HepG2 (cell line): Measurements from ENCODE around the gene USF1. TPM values are rescaled to one million over a fixed set of nuclear protein-coding genes. Genes with fewer than 3 reads are reported as not detected.

Source experiments
- DZIP1 ChIP-seq: sonication (generic); formaldehyde crosslinking; IDR thresholded peaks from 2 replicates; pipeline ENCODE4 v1.5.0; 2020; ENCODE audit warnings: mild to moderate bottlenecking, missing genetic modification reagents
- KMT2B ChIP-seq: IDR thresholded peaks from 2 replicates; pipeline ENCODE4 v1.6.1; 2016; ENCODE audit warnings: missing genetic modification reagents, missing compliant biosample characterization
- NONO ChIP-seq, 2 experiments: fragments of 450-650 bp in 1 of 2; sonication (generic) in 1 of 2; formaldehyde crosslinking in 1 of 2; IDR thresholded peaks in 1 of 2; conservative IDR thresholded peaks in 1 of 2; 2 replicates each; pipeline versions ENCODE4 v1.6.1 to v1.8.0; 2017 to 2022; ENCODE audit warnings: mild to moderate bottlenecking in 1 of 2, missing genetic modification reagents in 1 of 2, moderate library complexity in 1 of 2
- NPAS2 ChIP-seq: sonication (generic); formaldehyde crosslinking; IDR thresholded peaks from 2 replicates; pipeline ENCODE4 v1.8.0; 2022; ENCODE audit warnings: mild to moderate bottlenecking, missing genetic modification reagents, borderline replicate concordance
- RFX5 ChIP-seq: IDR thresholded peaks from 2 replicates; pipeline ENCODE4 v1.6.1; 2011; ENCODE audit warnings: low read depth, low read length, improper control_type of control experiment
- SRSF1 ChIP-seq: fragments of 200-400 bp; formaldehyde crosslinking; optimal IDR thresholded peaks from 2 replicates; pipeline ENCODE3; 2017; ENCODE audit warnings: mild to moderate bottlenecking, low read depth, low read length, moderate library complexity
- ZBTB38 ChIP-seq: sonication (generic); formaldehyde crosslinking; IDR thresholded peaks from 2 replicates; pipeline ENCODE4 v1.5.1; 2020; ENCODE audit warnings: mild to moderate bottlenecking, missing genetic modification reagents
- ZBTB40 ChIP-seq, 2 experiments: fragments of 450-650 bp in 1 of 2; sonication (generic) in 1 of 2; formaldehyde crosslinking in 1 of 2; IDR thresholded peaks; 2 replicates each; pipeline versions ENCODE4 v1.6.1 to v1.8.0; 2016 to 2022; ENCODE audit warnings: antibody characterized with exemption in 1 of 2, mild to moderate bottlenecking in 1 of 2, missing genetic modification reagents in 1 of 2
- ZNF225 ChIP-seq: sonication (generic); formaldehyde crosslinking; IDR thresholded peaks from 2 replicates; pipeline ENCODE4 v1.4.0; 2020; ENCODE audit warnings: mild to moderate bottlenecking, missing genetic modification reagents
- ZNF660 ChIP-seq: sonication (generic); formaldehyde crosslinking; IDR thresholded peaks from 2 replicates; pipeline ENCODE4 v1.5.1; 2020; ENCODE audit warnings: mild to moderate bottlenecking, low read depth, missing genetic modification reagents, borderline replicate concordance
- ZNF691 ChIP-seq: sonication (generic); formaldehyde crosslinking; IDR thresholded peaks from 2 replicates; pipeline ENCODE4 v1.4.0; 2020; ENCODE audit warnings: missing genetic modification reagents, low read depth, mild to moderate bottlenecking, borderline replicate concordance
- ZNF704 ChIP-seq: sonication (generic); formaldehyde crosslinking; IDR thresholded peaks from 2 replicates; pipeline ENCODE4 v1.8.1; 2023; ENCODE audit warnings: mild to moderate bottlenecking, inconsistent platforms, moderate library complexity, missing genetic modification reagents, borderline replicate concordance
- ZNF724P ChIP-seq: sonication (generic); formaldehyde crosslinking; IDR thresholded peaks from 2 replicates; pipeline ENCODE4 v1.8.0; 2022; ENCODE audit warnings: missing genetic modification reagents, borderline replicate concordance
- polyA plus RNA-seq, 8 experiments: library from polyadenylated mRNA; depleted of rRNA in 3 of 8; stranded (reverse) in 7 of 8; unstranded in 1 of 8; fragments of >200 nt; fragmentation: Illumina TruSeq in 4 of 8; extraction: Trizol in 4 of 8; gene quantifications; 2 replicates each; pipeline versions ENCODE4 v1.2.1 to v1.2.3, GENCODE V29; 2011 to 2016; ENCODE audit warnings: low read depth in 4 of 8, missing spikeins in 1 of 8, mixed read lengths in 1 of 8; ENCODE audit not compliant: insufficient read depth in 1 of 8
- total RNA-seq, 5 experiments: library from RNA; depleted of rRNA; stranded (reverse); fragments of >200 nt; fragmentation: Illumina TruSeq; extraction: Trizol; gene quantifications; 2 replicates each; pipeline ENCODE4 v1.2.3, GENCODE V29; 2016; ENCODE audit warnings: low read depth in 1 of 5

Gene USF1
- total and polyA plus RNA-seq, 2 of the 13 experiments (the other 11 are each of a cell fraction or from before 2014, with no cell fraction given) = 26.9 to 39.4 TPM

GRCh38 chr1:161020509-161021164 is 25.1 kb downstream of the USF1 start, which contains the start of gene F11R (continued):
- no peak for TF ChIP-seq ZBTB40 (IDR thresholded peaks at IDR 0.05)
- 0 out of 2 replicates have a peak, but pooled peaks have one; percentile 26 for TF ChIP-seq ZBTB40 (CRISPR knock-in tag; IDR thresholded peaks at IDR 0.05)
- TF ChIP-seq ZBTB38 (CRISPR knock-in tag) = peak; percentile 22; the same call in 1 of the 2 replicates
- TF ChIP-seq NPAS2 (CRISPR knock-in tag) = no peak
- 0 out of 2 replicates have a peak, but pooled peaks have one; percentile 4 for TF ChIP-seq DZIP1
- TF ChIP-seq RFX5 = no peak
- no peak; the same call in 1 of the 2 replicates for TF ChIP-seq ZNF660 (CRISPR knock-in tag)
- no peak; the same call in 1 of the 2 replicates for TF ChIP-seq ZNF691 (CRISPR knock-in tag)
- peak; percentile 35; the same call in 1 of the 2 replicates for TF ChIP-seq KMT2B (CRISPR knock-in tag)
- peak; percentile 9 for TF ChIP-seq SRSF1
- TF ChIP-seq ZNF704 (CRISPR knock-in tag) = peak; percentile 84; the same call in 1 of the 2 replicates
- TF ChIP-seq ZNF724P (CRISPR knock-in tag) = peak; percentile 76; the same call in 1 of the 2 replicates
- TF ChIP-seq NONO (IDR thresholded peaks at IDR 0.05) = no peak
- no peak; the same call in 1 of the 2 replicates for TF ChIP-seq NONO (CRISPR knock-in tag; conservative IDR thresholded peaks at IDR 0.05)
- 0 out of 2 replicates have a peak, but pooled peaks have one; percentile 25 for TF ChIP-seq ZNF225
